Measurements from ENCODE around the gene SRPRA.
A peak's percentile ranks its signal among the peaks of the same experiment; 100 is the strongest.

Gene SRPRA

DNA sequence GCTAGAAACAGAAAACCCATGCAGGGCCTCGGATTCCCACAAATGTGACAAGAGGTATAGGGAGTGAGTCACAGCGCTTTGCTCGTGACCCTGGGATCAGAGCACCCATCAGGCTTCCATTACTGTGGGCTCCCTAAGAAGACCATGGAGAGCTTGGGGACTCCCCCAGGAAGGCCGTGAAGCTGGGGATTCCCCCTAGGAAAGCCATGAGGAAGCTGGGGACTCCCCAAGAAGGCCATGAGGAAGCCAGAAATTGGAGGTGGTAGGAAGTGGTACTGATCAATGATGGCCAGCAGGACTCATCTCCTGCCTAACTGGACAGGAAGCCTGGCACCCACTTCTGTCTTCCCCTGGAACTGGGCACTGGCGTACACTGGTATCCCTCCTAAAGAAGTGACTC is 25.0 kb upstream of the SRPRA start:
- H3K27me3 ChIP-seq (ENCODE audit: insufficient read depth, low read length, poor library complexity) = no peaks in the 10 kb centered on the region
- no peak overlapping the region for H3K18ac ChIP-seq (ENCODE audit: low read length)
- no peaks in the 10 kb centered on the region for H3K4me1 ChIP-seq (ENCODE audit: control insufficient read depth, low read depth, low read length)
- no peak overlapping the region for H3K4me3 ChIP-seq (ENCODE audit: low read length)
- H3K79me2 ChIP-seq (ENCODE audit: control insufficient read depth, insufficient read depth, low read length) = no peaks in the 10 kb centered on the region
- no peak overlapping the region for H3K4me2 ChIP-seq (ENCODE audit: low read length)
- H2BK120ac ChIP-seq (ENCODE audit: low read depth, low read length) = no peak overlapping the region
- H3K9ac ChIP-seq (ENCODE audit: low read length) = no peak overlapping the region
- no peaks in the 10 kb centered on the region for H3K79me1 ChIP-seq (ENCODE audit: low read length)
- no peak overlapping the region for H4K8ac ChIP-seq (ENCODE audit: low read depth, low read length)
- no peak overlapping the region for H4K5ac ChIP-seq (ENCODE audit: low read length)
- H3K4ac ChIP-seq (ENCODE audit: low read depth, low read length) = no peak overlapping the region
- WGBS (ENCODE audit: extremely low coverage, insufficient coverage, low lambda C conversion rate) = no CpG with 5 or more reads among the region's 5 CpGs
- H2BK5ac ChIP-seq (ENCODE audit: low read length) = no peak overlapping the region
- H2BK15ac ChIP-seq (replicated peaks; ENCODE audit: low read depth) = no peak overlapping the region
- no peak for DNase-seq
- no peak overlapping the region for H3K56ac ChIP-seq (ENCODE audit: low read length)
- no peak overlapping the region for H3K27ac ChIP-seq (ENCODE audit: low read depth, low read length)
- H2AK5ac ChIP-seq (ENCODE audit: low read length) = no peak overlapping the region
- H3K23ac ChIP-seq (ENCODE audit: low read length) = no peak overlapping the region
- no peaks in the 10 kb centered on the region for H3K36me3 ChIP-seq (ENCODE audit: control insufficient read depth, insufficient read depth, low read length)

GRCh38 chr11:126290887-126291286 is 22.2 kb upstream of the SRPRA start:
- H3K27ac ChIP-seq (ENCODE audit: low read depth, low read length) = no peak overlapping the region
- no peak for DNase-seq
- H3K36me3 ChIP-seq (ENCODE audit: control insufficient read depth, insufficient read depth, low read length) = no peaks in the 10 kb centered on the region
- no peak overlapping the region for H3K18ac ChIP-seq (ENCODE audit: low read length)
- H3K9ac ChIP-seq (ENCODE audit: low read length) = no peak overlapping the region
- no CpG with 5 or more reads among the region's 12 CpGs for WGBS (ENCODE audit: extremely low coverage, insufficient coverage, low lambda C conversion rate)
- H3K4me2 ChIP-seq (ENCODE audit: low read length) = no peak overlapping the region
- H3K79me1 ChIP-seq (ENCODE audit: low read length) = no peaks in the 10 kb centered on the region
- no peaks in the 10 kb centered on the region for H3K79me2 ChIP-seq (ENCODE audit: control insufficient read depth, insufficient read depth, low read length)
- no peak overlapping the region for H2BK5ac ChIP-seq (ENCODE audit: low read length)
- no peak overlapping the region for H4K5ac ChIP-seq (ENCODE audit: low read length)
- H3K4ac ChIP-seq (ENCODE audit: low read depth, low read length) = no peak overlapping the region
- no peak overlapping the region for H4K8ac ChIP-seq (ENCODE audit: low read depth, low read length)
- no peak overlapping the region for H3K56ac ChIP-seq (ENCODE audit: low read length)
- no peak overlapping the region for H2AK5ac ChIP-seq (ENCODE audit: low read length)
- no peak overlapping the region for H2BK15ac ChIP-seq (replicated peaks; ENCODE audit: low read depth)
- no peak overlapping the region for H2BK120ac ChIP-seq (ENCODE audit: low read depth, low read length)
- no peaks in the 10 kb centered on the region for H3K4me1 ChIP-seq (ENCODE audit: control insufficient read depth, low read depth, low read length)
- H3K23ac ChIP-seq (ENCODE audit: low read length) = no peak overlapping the region
- no peak overlapping the region for H3K4me3 ChIP-seq (ENCODE audit: low read length)
- H3K27me3 ChIP-seq (ENCODE audit: insufficient read depth, low read length, poor library complexity) = no peaks in the 10 kb centered on the region

- Histone ChIP-seq H3K79me2 (ENCODE audit: control insufficient read depth, insufficient read depth, low read length) (no peaks in the 10 kb centered on the region), H3K9ac (ENCODE audit: low read length) (no peak overlapping the region), H2BK5ac (ENCODE audit: low read length) (no peak overlapping the region), H2BK15ac (replicated peaks; ENCODE audit: low read depth) (no peak overlapping the region), H4K8ac (ENCODE audit: low read depth, low read length) (no peak overlapping the region), H2AK5ac (ENCODE audit: low read length) (no peak overlapping the region), H3K27me3 (ENCODE audit: insufficient read depth, low read length, poor library complexity) (no peaks in the 10 kb centered on the region), H3K4ac (ENCODE audit: low read depth, low read length) (no peak overlapping the region), H3K4me3 (ENCODE audit: low read length) (no peak overlapping the region), H3K79me1 (ENCODE audit: low read length) (no peaks in the 10 kb centered on the region), H3K4me1 (ENCODE audit: control insufficient read depth, low read depth, low read length) (peaks cover 4% of the 10 kb centered on the region), H3K36me3 (ENCODE audit: control insufficient read depth, insufficient read depth, low read length) (no peaks in the 10 kb centered on the region), H4K5ac (ENCODE audit: low read length) (no peak overlapping the region), H3K4me2 (ENCODE audit: low read length) (no peak overlapping the region), H3K27ac (ENCODE audit: low read depth, low read length) (no peak overlapping the region), H3K18ac (ENCODE audit: low read length) (no peak overlapping the region), H3K56ac (ENCODE audit: low read length) (no peak overlapping the region), H3K23ac (ENCODE audit: low read length) (no peak overlapping the region), H2BK120ac (ENCODE audit: low read depth, low read length) (no peak overlapping the region)
- no CpG with 5 or more reads among the region's 6 CpGs for WGBS (ENCODE audit: extremely low coverage, insufficient coverage, low lambda C conversion rate)
- DNase-seq = no peak
Observed at GRCh38 chr11:126288237-126288636, 19.5 kb upstream of the SRPRA start.

DNA sequence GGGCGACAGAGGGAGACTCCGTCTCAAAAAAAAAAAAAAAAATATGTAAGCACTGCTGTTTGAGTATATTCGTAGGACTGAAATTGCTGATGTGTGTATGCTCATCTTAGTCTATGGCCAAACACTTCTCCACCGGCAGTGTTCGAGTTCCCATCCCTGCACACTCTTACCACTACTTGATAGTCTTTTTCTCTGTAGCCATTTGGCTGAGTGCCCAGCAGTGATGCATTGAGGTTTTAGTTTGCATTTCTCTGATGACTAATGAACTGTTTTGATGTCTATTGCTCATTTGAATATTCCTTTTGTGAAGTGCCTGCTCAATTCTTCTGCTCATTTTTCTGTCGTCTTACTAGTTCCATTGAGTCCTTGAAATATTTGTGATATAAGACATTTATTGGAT is 16.1 kb upstream of the SRPRA start:
- Histone ChIP-seq H4K8ac (ENCODE audit: low read depth, low read length) (no peak overlapping the region), H3K79me1 (ENCODE audit: low read length) (no peaks in the 10 kb centered on the region), H3K27ac (ENCODE audit: low read depth, low read length) (no peak overlapping the region), H4K5ac (ENCODE audit: low read length) (no peak overlapping the region), H2BK120ac (ENCODE audit: low read depth, low read length) (no peak overlapping the region), H3K18ac (ENCODE audit: low read length) (no peak overlapping the region), H2BK15ac (replicated peaks; ENCODE audit: low read depth) (no peak overlapping the region), H3K4me3 (ENCODE audit: low read length) (no peak overlapping the region), H3K36me3 (ENCODE audit: control insufficient read depth, insufficient read depth, low read length) (no peaks in the 10 kb centered on the region), H3K4me1 (ENCODE audit: control insufficient read depth, low read depth, low read length) (peaks cover 7% of the 10 kb centered on the region), H2BK5ac (ENCODE audit: low read length) (no peak overlapping the region), H3K27me3 (ENCODE audit: insufficient read depth, low read length, poor library complexity) (no peaks in the 10 kb centered on the region), H3K4ac (ENCODE audit: low read depth, low read length) (no peak overlapping the region), H3K23ac (ENCODE audit: low read length) (no peak overlapping the region), H2AK5ac (ENCODE audit: low read length) (no peak overlapping the region), H3K4me2 (ENCODE audit: low read length) (no peak overlapping the region), H3K9ac (ENCODE audit: low read length) (no peak overlapping the region), H3K79me2 (ENCODE audit: control insufficient read depth, insufficient read depth, low read length) (no peaks in the 10 kb centered on the region), H3K56ac (ENCODE audit: low read length) (no peak overlapping the region)
- WGBS (ENCODE audit: extremely low coverage, insufficient coverage, low lambda C conversion rate) = no CpG with 5 or more reads among the region's 6 CpGs
- DNase-seq = no peak

GRCh38 chr11:126282736-126283591 is 14.3 kb upstream of the SRPRA start, which contains the start of gene TIRAP:
TIRAP (plus strand) TSS chr11:126283093; CDS start chr11:126290895, 7,802 bp downstream.
- Histone ChIP-seq H3K4ac (ENCODE audit: low read depth, low read length) (peak within 1 kb of the TSS; percentile 63), H2BK5ac (ENCODE audit: low read length) (peak within 1 kb of the TSS; percentile 46), H4K8ac (ENCODE audit: low read depth, low read length) (peak within 1 kb of the TSS; percentile 94), H3K27ac (ENCODE audit: low read depth, low read length) (no peak within 1 kb of the TSS), H3K4me2 (ENCODE audit: low read length) (peak within 1 kb of the TSS; percentile 95), H4K5ac (ENCODE audit: low read length) (peak within 1 kb of the TSS; percentile 47), H3K4me3 (ENCODE audit: low read length) (peak within 1 kb of the TSS; percentile 66), H3K79me2 (ENCODE audit: control insufficient read depth, insufficient read depth, low read length) (no peaks in the 10 kb centered on the region), H3K79me1 (ENCODE audit: low read length) (no peaks in the 10 kb centered on the region), H3K23ac (ENCODE audit: low read length) (peak within 1 kb of the TSS; percentile 59), H3K36me3 (ENCODE audit: control insufficient read depth, insufficient read depth, low read length) (no peaks in the 10 kb centered on the region), H3K56ac (ENCODE audit: low read length) (peak within 1 kb of the TSS; percentile 95), H2BK120ac (ENCODE audit: low read depth, low read length) (no peak within 1 kb of the TSS), H2BK15ac (replicated peaks; ENCODE audit: low read depth) (no peak within 1 kb of the TSS), H3K18ac (ENCODE audit: low read length) (peak within 1 kb of the TSS; percentile 94), H2AK5ac (ENCODE audit: low read length) (peak within 1 kb of the TSS; percentile 38), H3K4me1 (ENCODE audit: control insufficient read depth, low read depth, low read length) (peaks cover 7% of the 10 kb centered on the region), H3K27me3 (ENCODE audit: insufficient read depth, low read length, poor library complexity) (no peaks in the 10 kb centered on the region), H3K9ac (ENCODE audit: low read length) (peak within 1 kb of the TSS; percentile 83)
- WGBS (ENCODE audit: extremely low coverage, insufficient coverage, low lambda C conversion rate) = no CpG with 5 or more reads among the region's 82 CpGs
- DNase-seq = peak; percentile 63

Measured in mesendoderm (in vitro differentiated cells).